Measurements from ENCODE around the gene PRR3.

DNA sequence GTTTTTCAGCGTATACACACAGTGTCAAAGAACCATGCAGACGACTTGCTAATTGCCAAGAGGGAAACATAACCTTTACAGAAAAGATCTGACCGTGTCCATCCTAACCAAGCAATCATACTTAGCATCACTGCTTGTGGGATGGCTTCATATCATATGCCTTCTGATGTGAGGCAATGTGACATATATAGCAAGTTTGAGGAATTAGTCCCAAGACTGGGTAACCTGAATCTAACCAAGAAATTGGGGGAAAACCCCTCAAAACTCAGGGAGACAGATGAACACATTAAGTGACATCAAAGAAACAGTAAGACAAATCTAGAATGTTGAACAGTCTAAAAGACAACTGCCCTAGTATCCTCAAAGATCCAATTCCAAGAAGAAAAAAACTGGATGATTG, 19.2 kb upstream of the PRR3 start:
- TF ChIP-seq, protein P1, sequence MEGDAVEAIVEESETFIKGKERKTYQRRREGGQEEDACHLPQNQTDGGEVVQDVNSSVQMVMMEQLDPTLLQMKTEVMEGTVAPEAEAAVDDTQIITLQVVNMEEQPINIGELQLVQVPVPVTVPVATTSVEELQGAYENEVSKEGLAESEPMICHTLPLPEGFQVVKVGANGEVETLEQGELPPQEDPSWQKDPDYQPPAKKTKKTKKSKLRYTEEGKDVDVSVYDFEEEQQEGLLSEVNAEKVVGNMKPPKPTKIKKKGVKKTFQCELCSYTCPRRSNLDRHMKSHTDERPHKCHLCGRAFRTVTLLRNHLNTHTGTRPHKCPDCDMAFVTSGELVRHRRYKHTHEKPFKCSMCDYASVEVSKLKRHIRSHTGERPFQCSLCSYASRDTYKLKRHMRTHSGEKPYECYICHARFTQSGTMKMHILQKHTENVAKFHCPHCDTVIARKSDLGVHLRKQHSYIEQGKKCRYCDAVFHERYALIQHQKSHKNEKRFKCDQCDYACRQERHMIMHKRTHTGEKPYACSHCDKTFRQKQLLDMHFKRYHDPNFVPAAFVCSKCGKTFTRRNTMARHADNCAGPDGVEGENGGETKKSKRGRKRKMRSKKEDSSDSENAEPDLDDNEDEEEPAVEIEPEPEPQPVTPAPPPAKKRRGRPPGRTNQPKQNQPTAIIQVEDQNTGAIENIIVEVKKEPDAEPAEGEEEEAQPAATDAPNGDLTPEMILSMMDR (IDR thresholded peaks at IDR 0.05 in 2 of 3, conservative IDR thresholded peaks at IDR 0.05 in 1 of 3; ENCODE audit: insufficient read depth in 2 of 3, low read depth in 1 of 3, low read length in 3 of 3), result no peak
- no peak for TF ChIP-seq EZH2 (IDR thresholded peaks at IDR 0.05; ENCODE audit: borderline replicate concordance, low read depth, low read length)
